ENCODE data around the gene CNTNAP2. TPM values are rescaled to one million over a fixed set of nuclear protein-coding genes. Genes with fewer than 3 reads are reported as not detected.

CNTNAP2 gene
- polyA plus RNA-seq (2013): 0.24 TPM

DNA sequence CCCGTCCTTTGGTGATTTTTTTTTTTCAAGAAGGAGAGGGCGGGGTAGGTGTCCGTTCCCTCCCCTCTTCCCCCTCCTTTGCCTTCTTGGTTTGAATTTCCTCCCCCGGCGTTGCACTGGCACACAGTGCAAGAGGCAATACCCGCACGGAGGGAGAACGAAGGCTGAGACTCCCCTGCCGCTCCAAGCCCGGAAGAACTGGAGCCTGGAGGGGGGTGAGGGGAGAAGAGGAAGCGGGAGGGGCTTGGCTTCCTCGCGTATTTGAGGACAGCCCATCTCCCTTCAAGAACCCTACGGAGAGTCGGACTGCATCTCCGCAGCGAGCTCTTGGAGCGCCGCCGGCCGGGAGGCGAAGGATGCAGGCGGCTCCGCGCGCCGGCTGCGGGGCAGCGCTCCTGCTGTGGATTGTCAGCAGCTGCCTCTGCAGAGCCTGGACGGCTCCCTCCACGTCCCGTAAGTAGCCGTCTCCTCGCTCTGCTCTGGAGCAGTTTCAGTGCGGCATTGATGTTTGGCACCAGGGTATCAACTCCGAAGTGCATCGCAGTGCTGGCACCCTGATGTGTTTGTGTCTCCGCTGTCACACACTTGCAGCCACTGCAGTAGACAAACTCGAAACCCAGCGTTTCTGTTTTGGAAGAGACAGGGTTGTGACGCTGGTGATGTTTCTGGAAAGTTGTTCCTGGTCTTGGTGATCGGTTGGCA lies at the start of gene CNTNAP2:
Gene CNTNAP2, plus strand, starts transcription at position 281 of the 702 bp plus-strand sequence. Its CDS starts 76 bp downstream, at position 357.
- Histone ChIP-seq H3K4me1 (ENCODE audit: control extremely low read depth in 1 of 4, control insufficient read depth in 4 of 4, insufficient read depth in 4 of 4, low read length in 3 of 4) (peaks cover 0 to 17% (median 15%) of the 10 kb centered on the region in 4 experiments), H3K27me3 (replicated peaks in 2 of 5; ENCODE audit: control insufficient read depth in 4 of 5, insufficient read depth in 5 of 5, low read length in 4 of 5) (peaks cover 4 to 25% (median 9%) of the 10 kb centered on the region in 5 experiments), H3K9me3 (ENCODE audit: control extremely low read depth in 1 of 5, control insufficient read depth in 4 of 5, insufficient read depth in 2 of 5, low read depth in 1 of 5, low read length in 4 of 5) (no peaks in the 10 kb centered on the region), H3K36me3 (ENCODE audit: control insufficient read depth in 4 of 4, insufficient read depth in 4 of 4, low read length in 3 of 4) (no peaks in the 10 kb centered on the region), H3K4me3 (ENCODE audit: control insufficient read depth in 1 of 7, extremely low read depth in 1 of 7, insufficient read depth in 4 of 7, low read depth in 2 of 7, low read length in 6 of 7) (peak within 1 kb of the TSS; percentile 52 to 83 (median 69)), H3K27ac (ENCODE audit: insufficient read depth in 1 of 2, low read depth in 1 of 2, low read length in 2 of 2, poor library complexity in 1 of 2, severe bottlenecking in 2 of 2) (no peak within 1 kb of the TSS)
- POLR2A ChIA-PET: no interaction called here
- under 1% methylated on average over 26 of the region's 42 CpGs for WGBS (ENCODE audit: insufficient coverage)
- CTCF ChIA-PET: interaction anchor here (0.8 to 0.9 kb wide), 2 partner anchors 12 to 25 kb away, joined by 3 to 5 read pairs; no protein-coding TSS in a partner anchor
- DNase-seq: peak in 2 of 3 donors; percentile 46 to 56

DNA sequence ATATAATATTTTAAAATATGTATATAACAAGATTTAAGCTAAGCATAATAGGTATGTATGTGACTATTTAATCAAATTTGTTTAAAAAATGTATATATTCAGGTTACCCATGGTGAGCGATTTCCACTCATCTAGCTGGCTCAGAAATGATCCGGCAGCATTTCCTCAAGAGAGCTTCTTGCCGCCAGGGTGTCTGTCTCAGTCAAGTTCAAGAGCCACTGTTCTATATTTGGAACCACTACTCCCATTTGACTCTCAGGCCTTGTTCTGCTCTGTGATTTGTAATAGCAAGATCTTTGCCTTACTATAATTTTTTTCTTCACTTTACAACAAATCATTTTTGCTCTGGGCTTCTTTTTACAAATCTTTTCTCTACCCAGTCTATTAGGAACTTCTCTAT lies 48.7 kb upstream of the CNTNAP2 start:
- POLR2A ChIA-PET: no interaction called here
- no peaks in the 10 kb centered on the region for H3K27me3 ChIP-seq (replicated peaks in 2 of 5; ENCODE audit: control insufficient read depth in 4 of 5, insufficient read depth in 5 of 5, low read length in 4 of 5)
- no peaks in the 10 kb centered on the region for H3K4me1 ChIP-seq (ENCODE audit: control extremely low read depth in 1 of 4, control insufficient read depth in 4 of 4, insufficient read depth in 4 of 4, low read length in 3 of 4)
- no peak for DNase-seq
- no peak overlapping the region for H3K4me3 ChIP-seq (ENCODE audit: control insufficient read depth in 1 of 7, extremely low read depth in 1 of 7, insufficient read depth in 4 of 7, low read depth in 2 of 7, low read length in 6 of 7)
- CTCF ChIA-PET: no interaction called here
- H3K27ac ChIP-seq (ENCODE audit: insufficient read depth in 1 of 2, low read depth in 1 of 2, low read length in 2 of 2, poor library complexity in 1 of 2, severe bottlenecking in 2 of 2): no peak overlapping the region
- H3K9me3 ChIP-seq (ENCODE audit: control extremely low read depth in 1 of 5, control insufficient read depth in 4 of 5, insufficient read depth in 2 of 5, low read depth in 1 of 5, low read length in 4 of 5): no peaks in the 10 kb centered on the region
- WGBS (ENCODE audit: insufficient coverage): 100% methylated on average over 3 of the region's 3 CpGs
- no peaks in the 10 kb centered on the region for H3K36me3 ChIP-seq (ENCODE audit: control insufficient read depth in 4 of 4, insufficient read depth in 4 of 4, low read length in 3 of 4)

DNA sequence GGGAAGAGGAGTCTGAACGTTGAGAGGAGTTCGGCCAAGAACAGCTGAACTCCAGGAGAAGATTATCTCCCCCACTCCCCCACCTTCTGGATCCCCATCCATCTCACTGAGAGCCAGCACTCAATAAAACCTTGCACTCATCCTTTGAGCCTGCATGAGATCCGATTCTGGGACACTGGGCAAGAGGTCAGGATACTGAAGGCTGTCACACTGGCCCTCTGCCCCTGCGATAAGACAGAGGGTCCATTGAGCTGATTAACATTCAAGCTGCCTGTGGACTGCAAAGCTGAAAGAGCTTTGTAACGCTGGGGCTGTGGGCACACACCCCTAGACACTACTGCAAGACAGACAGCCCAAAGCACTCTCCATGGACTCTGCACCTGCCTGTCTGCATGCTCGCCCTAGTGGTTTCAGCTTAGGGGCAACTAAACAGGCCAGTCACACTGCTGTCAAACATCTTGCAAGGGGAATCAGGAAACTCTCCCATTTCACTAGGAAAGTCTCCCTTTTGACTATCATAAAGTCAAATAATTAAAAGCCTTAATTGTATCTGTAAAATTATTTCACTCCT lies 42.3 kb upstream of the CNTNAP2 start:
- no peak for DNase-seq
- Histone ChIP-seq H3K27me3 (replicated peaks in 2 of 5; ENCODE audit: control insufficient read depth in 4 of 5, insufficient read depth in 5 of 5, low read length in 4 of 5) (no peaks in the 10 kb centered on the region), H3K36me3 (ENCODE audit: control insufficient read depth in 4 of 4, insufficient read depth in 4 of 4, low read length in 3 of 4) (no peaks in the 10 kb centered on the region), H3K27ac (ENCODE audit: insufficient read depth in 1 of 2, low read depth in 1 of 2, low read length in 2 of 2, poor library complexity in 1 of 2, severe bottlenecking in 2 of 2) (no peak overlapping the region), H3K4me3 (ENCODE audit: control insufficient read depth in 1 of 7, extremely low read depth in 1 of 7, insufficient read depth in 4 of 7, low read depth in 2 of 7, low read length in 6 of 7) (no peak overlapping the region), H3K4me1 (ENCODE audit: control extremely low read depth in 1 of 4, control insufficient read depth in 4 of 4, insufficient read depth in 4 of 4, low read length in 3 of 4) (no peaks in the 10 kb centered on the region), H3K9me3 (ENCODE audit: control extremely low read depth in 1 of 5, control insufficient read depth in 4 of 5, insufficient read depth in 2 of 5, low read depth in 1 of 5, low read length in 4 of 5) (no peaks in the 10 kb centered on the region)
- CTCF ChIA-PET: no interaction called here
- POLR2A ChIA-PET: no interaction called here
- 93% methylated on average over 4 of the region's 6 CpGs for WGBS (ENCODE audit: insufficient coverage)

DNA sequence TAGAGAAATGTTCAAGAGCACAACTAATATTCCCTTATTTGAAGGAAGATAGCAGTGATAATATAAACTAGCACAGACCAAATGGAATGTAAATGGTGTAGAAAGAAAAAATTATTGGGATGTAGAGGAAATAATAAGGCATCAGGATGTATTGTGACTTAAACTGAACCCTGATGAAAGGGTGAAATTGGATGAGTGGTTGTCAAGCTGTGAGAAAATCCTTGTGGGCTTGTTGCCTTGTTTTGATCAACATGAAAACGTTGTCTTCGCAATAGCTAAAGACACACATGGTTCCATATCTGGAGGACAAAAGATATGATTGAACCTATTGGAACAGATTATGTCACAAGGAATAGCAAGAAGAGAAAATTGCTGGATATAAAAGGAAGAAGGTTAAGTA lies 40.3 kb upstream of the CNTNAP2 start:
- no peaks in the 10 kb centered on the region for H3K36me3 ChIP-seq (ENCODE audit: control insufficient read depth in 4 of 4, insufficient read depth in 4 of 4, low read length in 3 of 4)
- H3K4me1 ChIP-seq (ENCODE audit: control extremely low read depth in 1 of 4, control insufficient read depth in 4 of 4, insufficient read depth in 4 of 4, low read length in 3 of 4): no peaks in the 10 kb centered on the region
- POLR2A ChIA-PET: no interaction called here
- H3K27ac ChIP-seq (ENCODE audit: insufficient read depth in 1 of 2, low read depth in 1 of 2, low read length in 2 of 2, poor library complexity in 1 of 2, severe bottlenecking in 2 of 2): no peak overlapping the region
- no peak overlapping the region for H3K4me3 ChIP-seq (ENCODE audit: control insufficient read depth in 1 of 7, extremely low read depth in 1 of 7, insufficient read depth in 4 of 7, low read depth in 2 of 7, low read length in 6 of 7)
- H3K27me3 ChIP-seq (replicated peaks in 2 of 5; ENCODE audit: control insufficient read depth in 4 of 5, insufficient read depth in 5 of 5, low read length in 4 of 5): no peaks in the 10 kb centered on the region
- no CpG with 5 or more reads among the region's 2 CpGs for WGBS (ENCODE audit: insufficient coverage)
- no peak for DNase-seq
- H3K9me3 ChIP-seq (ENCODE audit: control extremely low read depth in 1 of 5, control insufficient read depth in 4 of 5, insufficient read depth in 2 of 5, low read depth in 1 of 5, low read length in 4 of 5): no peaks in the 10 kb centered on the region
- CTCF ChIA-PET: no interaction called here

DNA sequence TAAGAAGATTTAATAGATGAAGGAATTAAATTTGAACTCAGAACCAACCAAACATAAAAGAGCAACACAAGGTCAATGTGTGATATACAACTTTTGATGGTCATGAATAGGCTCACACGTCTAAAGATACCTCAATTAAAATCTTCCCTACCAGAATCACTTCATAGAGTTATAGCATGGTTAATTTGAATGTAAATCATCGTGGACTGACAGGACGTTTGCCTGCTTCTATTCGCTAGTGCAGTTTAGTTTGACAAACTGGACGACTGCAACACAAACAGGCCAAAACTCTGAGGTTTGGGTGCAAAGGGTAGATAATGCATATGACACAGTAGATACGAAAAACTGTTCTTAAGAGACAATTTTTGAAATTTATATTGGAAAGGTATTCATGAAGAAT lies 32.5 kb upstream of the CNTNAP2 start:
- 91% methylated on average over 5 of the region's 6 CpGs for WGBS (ENCODE audit: insufficient coverage)
- H3K4me1 ChIP-seq (ENCODE audit: control extremely low read depth in 1 of 4, control insufficient read depth in 4 of 4, insufficient read depth in 4 of 4, low read length in 3 of 4): no peaks in the 10 kb centered on the region
- H3K4me3 ChIP-seq (ENCODE audit: control insufficient read depth in 1 of 7, extremely low read depth in 1 of 7, insufficient read depth in 4 of 7, low read depth in 2 of 7, low read length in 6 of 7): no peak overlapping the region
- POLR2A ChIA-PET: no interaction called here
- H3K36me3 ChIP-seq (ENCODE audit: control insufficient read depth in 4 of 4, insufficient read depth in 4 of 4, low read length in 3 of 4): no peaks in the 10 kb centered on the region
- no peaks in the 10 kb centered on the region for H3K27me3 ChIP-seq (replicated peaks in 2 of 5; ENCODE audit: control insufficient read depth in 4 of 5, insufficient read depth in 5 of 5, low read length in 4 of 5)
- CTCF ChIA-PET: no interaction called here
- DNase-seq: no peak
- no peaks in the 10 kb centered on the region for H3K9me3 ChIP-seq (ENCODE audit: control extremely low read depth in 1 of 5, control insufficient read depth in 4 of 5, insufficient read depth in 2 of 5, low read depth in 1 of 5, low read length in 4 of 5)
- H3K27ac ChIP-seq (ENCODE audit: insufficient read depth in 1 of 2, low read depth in 1 of 2, low read length in 2 of 2, poor library complexity in 1 of 2, severe bottlenecking in 2 of 2): no peak overlapping the region

DNA sequence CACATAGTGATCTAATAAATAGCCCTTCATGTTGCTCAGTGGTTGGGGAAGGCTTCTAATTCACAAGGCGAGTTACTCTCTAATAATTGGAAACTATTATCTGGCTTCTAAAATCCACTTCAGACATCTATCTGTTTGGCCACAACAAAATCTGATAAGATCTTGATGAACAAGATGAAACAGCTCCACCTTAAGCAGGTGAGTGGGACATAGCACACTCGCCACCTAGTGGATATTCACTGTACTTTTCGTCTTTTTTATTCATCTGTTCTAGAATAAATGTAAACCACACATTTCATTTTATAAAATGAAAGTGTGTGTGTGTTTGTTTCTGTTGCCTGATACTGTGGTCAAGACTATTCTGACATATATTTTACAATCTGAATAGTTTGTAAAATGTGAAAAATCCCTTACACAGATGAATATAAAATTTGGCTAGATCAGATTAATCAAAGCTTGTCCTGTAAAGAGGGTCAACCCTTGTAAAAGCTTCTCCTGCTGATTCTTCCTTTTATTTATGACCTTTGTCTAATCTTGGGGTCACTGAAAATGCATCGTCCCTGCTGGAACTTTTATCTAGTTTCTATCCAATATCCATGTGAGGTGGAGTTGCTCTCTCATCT lies 26.5 kb upstream of the CNTNAP2 start:
- DNase-seq: peak; percentile 22 to 45 (median 41)
- CTCF ChIA-PET: interaction anchor here (1.4 to 2.2 kb wide), 4 partner anchors 10 to 1579 kb away, joined by 4 to 8 read pairs (median 6); no protein-coding TSS in a partner anchor
- H3K4me1 ChIP-seq (ENCODE audit: control extremely low read depth in 1 of 4, control insufficient read depth in 4 of 4, insufficient read depth in 4 of 4, low read length in 3 of 4): no peaks in the 10 kb centered on the region
- no peaks in the 10 kb centered on the region for H3K9me3 ChIP-seq (ENCODE audit: control extremely low read depth in 1 of 5, control insufficient read depth in 4 of 5, insufficient read depth in 2 of 5, low read depth in 1 of 5, low read length in 4 of 5)
- 25% methylated on average over 1 of the region's 4 CpGs for WGBS (ENCODE audit: insufficient coverage)
- no peak overlapping the region for H3K27ac ChIP-seq (ENCODE audit: insufficient read depth in 1 of 2, low read depth in 1 of 2, low read length in 2 of 2, poor library complexity in 1 of 2, severe bottlenecking in 2 of 2)
- H3K36me3 ChIP-seq (ENCODE audit: control insufficient read depth in 4 of 4, insufficient read depth in 4 of 4, low read length in 3 of 4): no peaks in the 10 kb centered on the region
- no peaks in the 10 kb centered on the region for H3K27me3 ChIP-seq (replicated peaks in 2 of 5; ENCODE audit: control insufficient read depth in 4 of 5, insufficient read depth in 5 of 5, low read length in 4 of 5)
- no peak overlapping the region for H3K4me3 ChIP-seq (ENCODE audit: control insufficient read depth in 1 of 7, extremely low read depth in 1 of 7, insufficient read depth in 4 of 7, low read depth in 2 of 7, low read length in 6 of 7)
- POLR2A ChIA-PET: no interaction called here

DNA sequence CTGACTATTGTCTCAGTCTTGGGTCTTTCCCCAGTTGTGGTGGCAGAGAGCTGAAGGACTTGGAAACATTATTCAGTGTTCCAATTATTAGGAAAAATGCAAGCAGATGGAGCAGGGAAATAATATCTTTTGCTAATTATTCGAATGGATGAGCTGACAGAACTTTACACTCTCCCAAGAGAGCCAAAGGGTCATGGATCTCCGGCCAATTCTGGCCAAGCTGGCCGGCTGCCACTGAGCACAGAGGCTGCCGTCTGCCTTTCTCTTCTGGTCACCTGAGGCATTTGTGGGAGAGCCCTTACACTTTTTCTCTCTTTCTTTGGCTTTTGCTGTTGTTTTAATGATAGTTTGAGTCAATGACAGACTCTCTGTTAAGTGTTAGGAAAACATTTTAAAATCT lies 22.2 kb upstream of the CNTNAP2 start:
- H3K9me3 ChIP-seq (ENCODE audit: control extremely low read depth in 1 of 5, control insufficient read depth in 4 of 5, insufficient read depth in 2 of 5, low read depth in 1 of 5, low read length in 4 of 5): no peaks in the 10 kb centered on the region
- no peaks in the 10 kb centered on the region for H3K4me1 ChIP-seq (ENCODE audit: control extremely low read depth in 1 of 4, control insufficient read depth in 4 of 4, insufficient read depth in 4 of 4, low read length in 3 of 4)
- no peaks in the 10 kb centered on the region for H3K36me3 ChIP-seq (ENCODE audit: control insufficient read depth in 4 of 4, insufficient read depth in 4 of 4, low read length in 3 of 4)
- ChIA-PET CTCF (interaction anchor here (0.9 kb wide), 1 partner anchor 15 kb away, joined by 3 read pairs; no protein-coding TSS in a partner anchor), POLR2A (no interaction called here)
- no peak overlapping the region for H3K27ac ChIP-seq (ENCODE audit: insufficient read depth in 1 of 2, low read depth in 1 of 2, low read length in 2 of 2, poor library complexity in 1 of 2, severe bottlenecking in 2 of 2)
- WGBS (ENCODE audit: insufficient coverage): 100% methylated on average over 4 of the region's 4 CpGs
- H3K4me3 ChIP-seq (ENCODE audit: control insufficient read depth in 1 of 7, extremely low read depth in 1 of 7, insufficient read depth in 4 of 7, low read depth in 2 of 7, low read length in 6 of 7): no peak overlapping the region
- H3K27me3 ChIP-seq (replicated peaks in 2 of 5; ENCODE audit: control insufficient read depth in 4 of 5, insufficient read depth in 5 of 5, low read length in 4 of 5): no peaks in the 10 kb centered on the region
- no peak for DNase-seq

All from common myeloid progenitor, CD34-positive (primary cell).